OCI-LY1 (cell line): ENCODE data around the gene STAC2.

Experiments
- H2AFZ ChIP-seq: fragments of 200-600 bp; sonication (generic), shearing (Covaris generic); 2 replicates; pipeline ENCODE4 v1.6.0; 2014; ENCODE audit warnings: antibody characterized with exemption, mild to moderate bottlenecking, low read length
- H3F3A ChIP-seq: fragments of 200-600 bp; sonication (generic), shearing (Covaris generic); 2 replicates; pipeline ENCODE4 v1.6.0; 2014; ENCODE audit warnings: mild to moderate bottlenecking, antibody characterized with exemption, low read length, moderate library complexity; ENCODE audit not compliant: insufficient read depth
- H3K27ac ChIP-seq: fragments of 200-600 bp; sonication (generic); 2 replicates; pipeline ENCODE4 v1.5.1; 2014; ENCODE audit warnings: low read length, mixed run types, mild to moderate bottlenecking, low read depth; ENCODE audit not compliant: poor library complexity, severe bottlenecking
- H3K27me3 ChIP-seq: fragments of 200-600 bp; sonication (generic); 2 replicates; pipeline ENCODE4 v1.6.0; 2014; ENCODE audit warnings: antibody characterized with exemption, mild to moderate bottlenecking, low read length, moderate library complexity; ENCODE audit not compliant: insufficient read depth
- H3K36me3 ChIP-seq: fragments of 200-600 bp; sonication (generic); 2 replicates; pipeline ENCODE4 v1.6.1; 2014; ENCODE audit warnings: mild to moderate bottlenecking, antibody characterized with exemption, low read length, moderate library complexity, mixed read lengths; ENCODE audit not compliant: insufficient read depth
- H3K4me1 ChIP-seq: fragments of 200-600 bp; sonication (generic); 2 replicates; pipeline ENCODE4 v1.5.1; 2014; ENCODE audit warnings: mild to moderate bottlenecking, low read length, moderate library complexity; ENCODE audit not compliant: insufficient read depth, severe bottlenecking
- H3K4me2 ChIP-seq: fragments of 200-600 bp; sonication (generic), shearing (Covaris generic); 2 replicates; pipeline ENCODE4 v1.6.1; 2014; ENCODE audit warnings: low read length
- H3K4me3 ChIP-seq: fragments of 200-600 bp; sonication (generic); 2 replicates; pipeline ENCODE4 v1.5.1; 2014; ENCODE audit warnings: low read length, low read depth, mild to moderate bottlenecking, mixed read lengths; ENCODE audit not compliant: poor library complexity, severe bottlenecking
- H3K79me2 ChIP-seq: fragments of 200-600 bp; shearing (Covaris generic); 2 replicates; pipeline ENCODE4 v1.6.1; 2016; ENCODE audit warnings: mixed run types, low read length, mixed read lengths; ENCODE audit not compliant: insufficient read depth
- H3K9ac ChIP-seq: fragments of 200-600 bp; sonication (generic), shearing (Covaris generic); 2 replicates; pipeline ENCODE4 v1.6.1; 2014; ENCODE audit warnings: mild to moderate bottlenecking, low read length, mixed read lengths
- H3K9me2 ChIP-seq: fragments of 200-600 bp; sonication (generic), shearing (Covaris generic); 2 replicates; pipeline ENCODE4 v1.6.1; 2014; ENCODE audit warnings: low read depth, mild to moderate bottlenecking, low read length, mixed read lengths
- H3K9me3 ChIP-seq: fragments of 200-600 bp; shearing (Covaris generic); 2 replicates; pipeline ENCODE4 v1.6.1; 2014; ENCODE audit warnings: low read length, mixed read lengths
- H4K20me1 ChIP-seq: fragments of 200-600 bp; sonication (generic), shearing (Covaris generic); 2 replicates; pipeline ENCODE4 v1.6.0; 2016; ENCODE audit warnings: mild to moderate bottlenecking, low read length; ENCODE audit not compliant: insufficient read depth
- CTCF ChIP-seq: fragments of 200-600 bp; sonication (generic), shearing (Covaris generic); IDR thresholded peaks from 2 replicates; pipeline ENCODE4 v1.5.1; 2017; ENCODE audit warnings: mild to moderate bottlenecking, antibody characterized with exemption, low read length, moderate library complexity, mixed read lengths
- EZH2 ChIP-seq: fragments of 200-600 bp; sonication (generic), shearing (Covaris generic); IDR thresholded peaks from 2 replicates; pipeline ENCODE4 v1.8.0; 2017; ENCODE audit warnings: borderline replicate concordance, mixed run types, mild to moderate bottlenecking, antibody characterized with exemption, low read length, moderate library complexity, mixed read lengths

Gene STAC2

GRCh38 chr17:39237586-39237985 is 11.8 kb upstream of the STAC2 start:
- Histone ChIP-seq H3K79me2 (no peaks in the 10 kb centered on the region), H3K27ac (no peak overlapping the region), H4K20me1 (no peaks in the 10 kb centered on the region), H3K4me3 (no peak overlapping the region), H3K27me3 (no peaks in the 10 kb centered on the region), H3F3A (no peaks in the 10 kb centered on the region), H3K9me2 (no peaks in the 10 kb centered on the region), H3K4me1 (peaks cover 17% of the 10 kb centered on the region), H3K4me2 (no peak overlapping the region), H2AFZ (no peak overlapping the region), H3K9ac (no peak overlapping the region), H3K9me3 (no peaks in the 10 kb centered on the region), H3K36me3 (no peaks in the 10 kb centered on the region)
- TF ChIP-seq CTCF (no peak), EZH2 (no peak)

GRCh38 chr17:39236981-39237441 is 11.3 kb upstream of the STAC2 start:
- no peak for TF ChIP-seq EZH2
- TF ChIP-seq CTCF: no peak
- no peak overlapping the region for H2AFZ ChIP-seq
- H3K27ac ChIP-seq: no peak overlapping the region
- no peak overlapping the region for H3K9ac ChIP-seq
- H3K4me1 ChIP-seq: peaks cover 17% of the 10 kb centered on the region
- H3K4me3 ChIP-seq: no peak overlapping the region
- H4K20me1 ChIP-seq: no peaks in the 10 kb centered on the region
- H3K9me3 ChIP-seq: no peaks in the 10 kb centered on the region
- no peaks in the 10 kb centered on the region for H3K36me3 ChIP-seq
- no peaks in the 10 kb centered on the region for H3K27me3 ChIP-seq
- no peaks in the 10 kb centered on the region for H3K9me2 ChIP-seq
- H3K79me2 ChIP-seq: no peaks in the 10 kb centered on the region
- H3F3A ChIP-seq: no peaks in the 10 kb centered on the region
- no peak overlapping the region for H3K4me2 ChIP-seq

GRCh38 chr17:39236450-39236927 is 10.7 kb upstream of the STAC2 start:
- H3K9me3 ChIP-seq: no peaks in the 10 kb centered on the region
- H2AFZ ChIP-seq: no peak overlapping the region
- H3F3A ChIP-seq: no peaks in the 10 kb centered on the region
- no peak overlapping the region for H3K4me3 ChIP-seq
- H3K79me2 ChIP-seq: no peaks in the 10 kb centered on the region
- no peak overlapping the region for H3K4me2 ChIP-seq
- H3K9me2 ChIP-seq: no peaks in the 10 kb centered on the region
- H3K27ac ChIP-seq: no peak overlapping the region
- no peaks in the 10 kb centered on the region for H4K20me1 ChIP-seq
- no peak for TF ChIP-seq EZH2
- TF ChIP-seq CTCF: no peak
- peaks cover 22% of the 10 kb centered on the region for H3K4me1 ChIP-seq
- no peaks in the 10 kb centered on the region for H3K36me3 ChIP-seq
- H3K9ac ChIP-seq: no peak overlapping the region
- H3K27me3 ChIP-seq: no peaks in the 10 kb centered on the region
